Common myeloid progenitor, CD34-positive (primary cell): ENCODE measurements around the gene PCDH19.

Source experiments
- CTCF ChIA-PET: fragments of 350-600 bp; sonication (Branson Sonifier 250); formaldehyde crosslinking; loops from one replicate; lab custom pipeline; 2021; ENCODE audit warnings: antibody characterized with exemption; lab: Charles Lee
- POLR2A ChIA-PET: fragments of 350-600 bp; sonication (Branson Sonifier 250); formaldehyde crosslinking; loops from one replicate; lab custom pipeline; 2021; ENCODE audit warnings: antibody characterized with exemption; lab: Charles Lee
- DNase-seq, 3 donors: peaks; one replicate each; pipeline versions ENCODE4 v3.0.0 to v3.0.0-alpha.2; 2013
- H3K27ac ChIP-seq, 2 experiments: 1 replicate in 1 of 2; 2 replicates in 1 of 2; pipeline ENCODE4 v1.7.0; 2013; ENCODE audit warnings: inconsistent platforms in 2 of 2, low read length in 2 of 2, mild to moderate bottlenecking in 2 of 2, low read depth in 1 of 2, moderate library complexity in 1 of 2; ENCODE audit not compliant: severe bottlenecking in 2 of 2, insufficient read depth in 1 of 2, poor library complexity in 1 of 2
- H3K27me3 ChIP-seq, 5 experiments: replicated peaks in 2 of 5; 1 replicate in 3 of 5; 2 replicates in 2 of 5; pipeline versions ENCODE4 v1.6.1 to v1.7.0; 2013; ENCODE audit warnings: low read length in 4 of 5, mild to moderate bottlenecking in 2 of 5, moderate library complexity in 2 of 5, inconsistent platforms in 1 of 5; ENCODE audit not compliant: insufficient read depth in 5 of 5, control insufficient read depth in 4 of 5
- H3K36me3 ChIP-seq, 4 experiments: 1 replicate in 2 of 4; 2 replicates in 2 of 4; pipeline versions ENCODE4 v1.6.1 to v1.7.0; 2013; ENCODE audit warnings: low read length in 3 of 4, control low read depth in 1 of 4, mild to moderate bottlenecking in 1 of 4; ENCODE audit not compliant: control insufficient read depth in 4 of 4, insufficient read depth in 4 of 4
- H3K4me1 ChIP-seq, 4 experiments: 1 replicate in 3 of 4; 2 replicates in 1 of 4; pipeline versions ENCODE4 v1.6.1 to v1.7.1; 2013; ENCODE audit warnings: low read length in 3 of 4, mild to moderate bottlenecking in 3 of 4, control low read depth in 1 of 4, inconsistent platforms in 1 of 4, moderate library complexity in 1 of 4; ENCODE audit not compliant: control insufficient read depth in 4 of 4, insufficient read depth in 4 of 4; ENCODE audit errors: control extremely low read depth in 1 of 4
- H3K4me3 ChIP-seq, 7 experiments: 1 replicate in 4 of 7; 2 replicates in 3 of 7; pipeline versions ENCODE4 v1.5.1 to v1.7.0; 2013; ENCODE audit warnings: mild to moderate bottlenecking in 7 of 7, low read length in 6 of 7, moderate library complexity in 6 of 7, inconsistent platforms in 2 of 7, low read depth in 2 of 7, control low read depth in 1 of 7; ENCODE audit not compliant: insufficient read depth in 4 of 7, control insufficient read depth in 1 of 7; ENCODE audit errors: extremely low read depth in 1 of 7
- H3K9me3 ChIP-seq, 5 experiments: 1 replicate in 4 of 5; 2 replicates in 1 of 5; pipeline versions ENCODE4 v1.6.1 to v1.7.1; 2013; ENCODE audit warnings: low read length in 4 of 5, mild to moderate bottlenecking in 2 of 5, inconsistent platforms in 1 of 5, low read depth in 1 of 5, moderate library complexity in 1 of 5; ENCODE audit not compliant: control insufficient read depth in 4 of 5, insufficient read depth in 2 of 5; ENCODE audit errors: control extremely low read depth in 1 of 5
- WGBS: methylation state at CpG from one replicate; pipeline ENCODE4 v1.1.5; 2013; ENCODE audit not compliant: insufficient coverage; 5-methylcytosine and 5-hydroxymethylcytosine counted together

Gene PCDH19

DNA sequence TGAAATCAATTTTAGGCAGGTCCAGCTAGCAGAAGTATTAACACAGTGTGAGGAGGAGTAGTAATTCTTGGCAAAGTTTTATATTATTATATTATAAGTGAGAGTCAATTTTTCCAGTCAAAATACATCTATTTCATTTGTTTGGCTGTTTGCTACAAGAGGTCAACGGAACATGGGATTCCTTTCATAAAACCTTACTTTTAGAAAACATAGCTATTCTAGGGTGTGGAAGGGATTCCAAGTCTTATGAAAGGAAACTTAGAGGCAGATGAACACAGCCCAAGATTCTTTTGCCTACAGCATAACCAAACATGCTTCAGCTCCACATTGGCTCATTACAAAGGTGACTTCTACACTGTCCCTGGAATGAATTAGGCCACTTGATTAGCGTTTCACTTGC is 29.9 kb upstream of the PCDH19 start:
- H3K27me3 ChIP-seq: peaks cover 0 to 6% (median 0%) of the 10 kb centered on the region in 5 experiments
- POLR2A ChIA-PET: no interaction called here
- WGBS: no CpG with 5 or more reads among the region's 2 CpGs
- CTCF ChIA-PET: no interaction called here
- H3K36me3 ChIP-seq: no peaks in the 10 kb centered on the region
- no peak overlapping the region for H3K27ac ChIP-seq
- H3K4me3 ChIP-seq: no peak overlapping the region
- no peaks in the 10 kb centered on the region for H3K4me1 ChIP-seq
- DNase-seq: no peak
- H3K9me3 ChIP-seq: no peaks in the 10 kb centered on the region

DNA sequence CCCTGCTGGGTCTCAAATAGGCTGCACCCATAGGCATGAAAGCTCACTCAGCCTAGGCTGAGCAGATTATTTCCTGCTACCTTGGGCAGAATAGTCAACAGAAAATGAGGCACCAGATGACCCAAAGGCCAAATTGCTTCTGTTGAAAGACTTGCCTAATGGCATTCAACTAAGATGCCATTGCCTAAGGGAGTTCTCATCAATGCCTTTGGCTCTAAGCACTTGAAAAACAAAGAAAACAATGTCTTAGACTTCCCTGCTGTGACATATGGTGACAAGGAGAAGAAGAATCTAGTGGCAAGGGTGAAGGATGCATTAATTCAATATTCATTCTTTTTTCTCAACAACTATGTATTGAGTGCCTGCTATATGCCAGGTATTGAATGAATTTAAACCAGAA is 25.7 kb upstream of the PCDH19 start:
- Histone ChIP-seq H3K9me3 (no peaks in the 10 kb centered on the region), H3K36me3 (no peaks in the 10 kb centered on the region), H3K4me1 (no peaks in the 10 kb centered on the region), H3K27ac (no peak overlapping the region), H3K27me3 (peaks cover 0 to 19% (median 0%) of the 10 kb centered on the region in 5 experiments), H3K4me3 (no peak overlapping the region)
- ChIA-PET CTCF (no interaction called here), POLR2A (no interaction called here)
- no peak for DNase-seq

DNA sequence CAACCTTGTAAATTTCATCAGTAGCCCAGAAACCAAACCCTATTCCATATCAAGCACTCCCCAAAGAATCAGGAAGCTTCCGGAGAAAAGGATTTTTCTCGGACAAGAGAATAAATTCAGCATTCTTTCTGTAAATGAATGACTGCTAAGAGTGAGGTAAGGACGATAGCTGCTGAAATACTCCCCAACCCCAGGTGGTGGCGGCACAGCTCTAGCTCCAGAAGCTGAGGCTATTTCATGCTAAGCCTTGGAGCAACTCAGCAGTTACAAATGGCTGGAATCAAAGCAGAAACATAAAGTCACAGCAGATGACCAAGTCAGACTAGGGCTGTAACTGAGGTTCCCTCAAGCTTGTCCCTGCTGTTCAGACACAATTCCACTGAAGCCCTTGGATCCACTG is 13.9 kb upstream of the PCDH19 start:
- no peaks in the 10 kb centered on the region for H3K36me3 ChIP-seq
- peaks cover 0 to 2% (median 0%) of the 10 kb centered on the region in 5 experiments for H3K9me3 ChIP-seq
- ChIA-PET POLR2A (no interaction called here), CTCF (no interaction called here)
- WGBS: 40% methylated on average over 1 of the region's 4 CpGs
- no peaks in the 10 kb centered on the region for H3K4me1 ChIP-seq
- H3K27ac ChIP-seq: no peak overlapping the region
- H3K4me3 ChIP-seq: no peak overlapping the region
- no peak for DNase-seq
- peaks cover 0 to 10% (median 2%) of the 10 kb centered on the region in 5 experiments for H3K27me3 ChIP-seq

DNA sequence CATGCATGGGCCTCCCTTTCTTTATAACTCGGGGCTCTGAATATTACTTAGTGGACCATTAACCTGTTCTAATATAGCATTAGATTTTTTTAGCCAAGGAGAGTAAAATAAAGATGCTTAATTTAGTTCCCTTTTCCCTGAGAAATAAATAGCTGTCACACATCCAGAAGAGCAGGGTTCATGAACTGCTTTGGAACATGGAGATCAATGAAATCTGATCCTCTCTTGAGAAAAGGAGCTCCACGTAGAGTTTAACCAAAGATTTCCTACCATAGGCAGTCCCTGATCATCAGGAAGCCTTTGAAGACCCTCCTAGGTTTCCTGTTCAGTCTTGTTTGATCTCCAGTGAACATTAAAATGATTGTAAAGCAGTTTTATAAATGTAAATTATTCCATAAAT is 8.5 kb upstream of the PCDH19 start:
- no peak for DNase-seq
- H3K9me3 ChIP-seq: peaks cover 0 to 2% (median 0%) of the 10 kb centered on the region in 5 experiments
- ChIA-PET CTCF (no interaction called here), POLR2A (no interaction called here)
- H3K4me1 ChIP-seq: no peaks in the 10 kb centered on the region
- H3K27ac ChIP-seq: no peak overlapping the region
- no peaks in the 10 kb centered on the region for H3K36me3 ChIP-seq
- WGBS: 70% methylated on average over 1 of the region's 2 CpGs
- peaks cover 0 to 31% (median 8%) of the 10 kb centered on the region in 5 experiments for H3K27me3 ChIP-seq
- H3K4me3 ChIP-seq: no peak overlapping the region

DNA sequence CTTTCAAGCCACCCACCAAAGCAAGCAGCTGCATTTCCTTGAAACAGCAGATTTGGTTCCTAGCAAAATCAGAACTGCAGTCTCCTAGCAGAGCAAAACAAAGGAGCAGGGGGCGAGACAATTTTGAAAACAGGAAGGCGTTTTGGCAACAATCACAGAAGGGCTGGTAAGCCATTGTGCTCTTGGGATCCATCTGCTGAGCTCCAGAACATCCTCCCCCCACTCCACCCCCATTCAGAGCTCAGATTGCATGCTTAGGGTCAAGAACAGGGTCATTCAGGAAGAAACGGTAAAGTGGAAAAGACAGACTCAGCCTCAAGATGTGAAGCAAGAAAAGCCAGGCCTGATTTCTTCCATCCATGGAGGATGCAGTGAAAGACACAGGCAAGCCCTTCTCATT is 7.6 kb upstream of the PCDH19 start:
- no peaks in the 10 kb centered on the region for H3K36me3 ChIP-seq
- 82% methylated on average over 1 of the region's 3 CpGs for WGBS
- peaks cover 0 to 37% (median 8%) of the 10 kb centered on the region in 5 experiments for H3K27me3 ChIP-seq
- CTCF ChIA-PET: no interaction called here
- no peak overlapping the region for H3K4me3 ChIP-seq
- no peaks in the 10 kb centered on the region for H3K4me1 ChIP-seq
- peaks cover 0 to 1% (median 0%) of the 10 kb centered on the region in 5 experiments for H3K9me3 ChIP-seq
- no peak for DNase-seq
- no peak overlapping the region for H3K27ac ChIP-seq
- POLR2A ChIA-PET: no interaction called here

DNA sequence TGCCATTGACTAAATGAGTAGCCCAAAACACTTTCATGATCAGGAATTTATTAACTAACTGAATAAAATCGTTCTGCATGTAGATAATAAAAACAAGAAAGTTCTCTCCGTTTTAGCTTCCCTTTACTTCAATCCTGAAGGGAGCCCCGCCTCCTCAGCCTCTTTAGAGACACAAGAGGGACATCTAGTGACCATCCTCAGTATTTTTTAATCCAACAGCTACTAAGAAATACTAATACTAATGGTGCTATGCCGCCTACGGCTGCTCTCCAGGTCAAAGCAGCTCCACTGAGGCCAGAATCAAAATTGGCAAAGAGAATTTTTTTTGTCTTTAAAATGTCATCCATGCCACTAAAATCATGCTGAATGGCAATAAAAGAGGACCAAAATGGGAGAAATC is 3.2 kb upstream of the PCDH19 start:
- H3K9me3 ChIP-seq: peaks cover 0 to 5% (median under 1%) of the 10 kb centered on the region in 5 experiments
- POLR2A ChIA-PET: no interaction called here
- DNase-seq: peak; percentile 58 to 83 (median 80)
- H3K4me3 ChIP-seq: no peak overlapping the region
- peaks cover 0 to 24% (median 9%) of the 10 kb centered on the region in 4 experiments for H3K4me1 ChIP-seq
- no peaks in the 10 kb centered on the region for H3K36me3 ChIP-seq
- no peak overlapping the region for H3K27ac ChIP-seq
- WGBS: 7% methylated on average over 4 of the region's 5 CpGs
- peaks cover 0 to 71% (median 28%) of the 10 kb centered on the region in 5 experiments for H3K27me3 ChIP-seq
- CTCF ChIA-PET: interaction anchor here (0.6 to 2.0 kb wide), 4 partner anchors 10 to 1112 kb away, joined by 3 to 5 read pairs (median 3); no protein-coding TSS in a partner anchor

DNA sequence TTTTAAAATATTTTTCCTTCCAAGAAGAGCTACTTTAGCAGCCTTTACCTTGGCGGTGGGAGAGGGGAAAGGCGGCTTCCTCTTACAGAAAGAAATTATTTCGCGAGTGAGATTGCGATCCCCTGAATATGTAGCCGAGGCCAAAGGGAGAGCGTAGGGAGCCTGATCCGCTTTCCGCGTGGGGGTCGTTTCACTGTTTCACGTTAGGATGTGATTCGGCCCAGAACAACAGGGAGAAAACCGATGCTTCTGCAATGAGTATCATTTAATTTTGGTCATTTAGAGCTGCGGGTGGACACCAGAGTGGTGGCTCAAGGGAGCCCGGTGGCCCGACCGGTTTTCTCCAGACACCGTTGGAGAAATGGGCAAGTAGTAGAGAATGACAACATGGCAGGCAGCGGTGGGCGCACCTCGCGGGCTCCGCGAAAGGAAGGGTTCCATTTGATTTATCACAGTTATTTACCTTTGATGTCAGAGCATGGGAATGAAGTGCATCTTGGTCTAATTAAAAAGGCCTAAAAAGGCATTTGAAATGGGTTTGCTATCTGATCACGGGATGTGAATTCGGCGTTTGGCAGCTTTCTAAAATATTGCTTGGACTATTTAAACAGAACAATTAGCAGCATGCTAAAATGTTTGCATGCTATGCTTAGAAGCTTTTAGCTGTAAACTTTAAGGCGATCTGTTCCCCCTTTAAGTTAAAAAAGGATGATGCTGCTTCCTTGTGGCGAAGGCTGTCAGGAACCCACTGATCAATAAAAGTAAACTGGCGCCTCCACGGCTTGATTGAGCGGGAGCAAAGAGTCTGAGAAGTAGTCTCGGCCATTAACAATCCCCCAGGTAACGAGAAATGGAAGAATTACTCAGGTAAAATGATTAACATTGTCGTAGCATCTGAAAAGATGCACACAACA is 2.0 kb upstream of the PCDH19 start:
- peak in 1 of 3 donors; percentile 12 for DNase-seq
- 33% methylated on average over 32 of the region's 36 CpGs for WGBS

More for the DNA sequence above, 2.0 kb upstream of the PCDH19 start:
- peaks cover 0 to 16% (median 7%) of the 10 kb centered on the region in 5 experiments for H3K9me3 ChIP-seq
- ChIA-PET CTCF (interaction anchor here (0.8 to 1.6 kb wide), 4 partner anchors 30 to 1110 kb away, joined by 3 to 4 read pairs (median 3); no protein-coding TSS in a partner anchor), POLR2A (no interaction called here)
- peaks cover 0 to 24% (median 9%) of the 10 kb centered on the region in 4 experiments for H3K4me1 ChIP-seq
- no peak overlapping the region for H3K27ac ChIP-seq
- H3K27me3 ChIP-seq: peaks cover 0 to 76% (median 31%) of the 10 kb centered on the region in 5 experiments
- H3K4me3 ChIP-seq: peak overlapping the region in 1 of 7 experiments; percentile 5
- no peaks in the 10 kb centered on the region for H3K36me3 ChIP-seq
